Endodermal cell (in vitro differentiated cells): ENCODE measurements around the gene NR1D2. TPM values are rescaled to one million over a fixed set of nuclear protein-coding genes. Genes with fewer than 3 reads are reported as not detected.
A peak's percentile ranks its signal among the peaks of the same experiment; 100 is the strongest.

Source experiments
- DNase-seq: peaks from one replicate; pipeline ENCODE4 v3.0.0-alpha.2; 2017
- H3K27ac ChIP-seq: 2 replicates; pipeline ENCODE4 v1.5.1; 2013; ENCODE audit warnings: mild to moderate bottlenecking, low read depth, low read length, moderate library complexity
- H3K27me3 ChIP-seq: 2 replicates; pipeline ENCODE4 v1.6.1; 2013; ENCODE audit warnings: mild to moderate bottlenecking, low read length, moderate library complexity; ENCODE audit not compliant: insufficient read depth, control insufficient read depth, poor library complexity, severe bottlenecking
- H3K36me3 ChIP-seq: 2 replicates; pipeline ENCODE4 v1.7.0; 2013; ENCODE audit warnings: mild to moderate bottlenecking, low read length, moderate library complexity; ENCODE audit not compliant: control insufficient read depth, insufficient read depth
- H3K4me1 ChIP-seq: one replicate; pipeline ENCODE4 v1.7.0; 2013; ENCODE audit warnings: low read length; ENCODE audit not compliant: control insufficient read depth, insufficient read depth
- H3K4me3 ChIP-seq: 2 replicates; pipeline ENCODE4 v1.5.1; 2013; ENCODE audit warnings: mild to moderate bottlenecking, low read length, moderate library complexity
- H3K9ac ChIP-seq: 2 replicates; pipeline ENCODE4 v1.6.1; 2013; ENCODE audit warnings: mild to moderate bottlenecking, low read length, moderate library complexity; ENCODE audit not compliant: poor library complexity, severe bottlenecking; ENCODE audit errors: extremely low read depth
- H3K9me3 ChIP-seq: 2 replicates; pipeline ENCODE4 v1.6.1; 2013; ENCODE audit warnings: mild to moderate bottlenecking, low read length, moderate library complexity; ENCODE audit not compliant: control insufficient read depth
- H3K27ac Mint-ChIP-seq: 2 replicates; pipeline ENCODE4 v1.8.0; 2020; ENCODE audit warnings: mixed read lengths
- H3K27me3 Mint-ChIP-seq: 2 replicates; pipeline ENCODE4 v1.8.0; 2021; ENCODE audit warnings: mild to moderate bottlenecking, mixed read lengths; ENCODE audit not compliant: insufficient read depth
- H3K36me3 Mint-ChIP-seq: 2 replicates; pipeline ENCODE4 v1.8.0; 2020; ENCODE audit warnings: low read depth, mixed read lengths
- H3K4me1 Mint-ChIP-seq: 2 replicates; pipeline ENCODE4 v1.8.0; 2020; ENCODE audit warnings: mixed read lengths
- H3K4me3 Mint-ChIP-seq: 2 replicates; pipeline ENCODE4 v1.8.0; 2020; ENCODE audit warnings: mild to moderate bottlenecking, moderate library complexity, mixed read lengths
- H3K9me3 Mint-ChIP-seq: 2 replicates; pipeline ENCODE4 v1.8.0; 2020; ENCODE audit warnings: mild to moderate bottlenecking, mixed read lengths
- WGBS, 2 experiments: methylation state at CpG; one replicate each; pipeline versions ENCODE4 v1.1.5 to v1.1.7; 2013; ENCODE audit warnings: missing lambda C conversion rate in 2 of 2, mixed read lengths in 1 of 2; ENCODE audit not compliant: insufficient coverage in 1 of 2, insufficient read length in 1 of 2; 5-methylcytosine and 5-hydroxymethylcytosine counted together
- total RNA-seq, 2 donors: library from RNA; stranded (reverse); fragmentation: NEBNext Ultra II Directional in 1 of 2; extraction: Animal tissue kit (Norgen Biotek cat#: 25700) in 1 of 2; gene quantifications; 2 replicates in 1 of 2; 3 replicates in 1 of 2; pipeline ENCODE4 v1.2.1, GENCODE V29; 2021
- TF ChIP-seq, protein P1 (sequence below): fragments of 200-600 bp; sonication (generic); conservative IDR thresholded peaks from 2 replicates; pipeline ENCODE4 v1.5.0; 2021; ENCODE audit warnings: antibody characterized with exemption, mild to moderate bottlenecking

The NR1D2 gene
- total RNA-seq, 2 donors from 2014 or later = 22.7 to 30.5 TPM

DNA sequence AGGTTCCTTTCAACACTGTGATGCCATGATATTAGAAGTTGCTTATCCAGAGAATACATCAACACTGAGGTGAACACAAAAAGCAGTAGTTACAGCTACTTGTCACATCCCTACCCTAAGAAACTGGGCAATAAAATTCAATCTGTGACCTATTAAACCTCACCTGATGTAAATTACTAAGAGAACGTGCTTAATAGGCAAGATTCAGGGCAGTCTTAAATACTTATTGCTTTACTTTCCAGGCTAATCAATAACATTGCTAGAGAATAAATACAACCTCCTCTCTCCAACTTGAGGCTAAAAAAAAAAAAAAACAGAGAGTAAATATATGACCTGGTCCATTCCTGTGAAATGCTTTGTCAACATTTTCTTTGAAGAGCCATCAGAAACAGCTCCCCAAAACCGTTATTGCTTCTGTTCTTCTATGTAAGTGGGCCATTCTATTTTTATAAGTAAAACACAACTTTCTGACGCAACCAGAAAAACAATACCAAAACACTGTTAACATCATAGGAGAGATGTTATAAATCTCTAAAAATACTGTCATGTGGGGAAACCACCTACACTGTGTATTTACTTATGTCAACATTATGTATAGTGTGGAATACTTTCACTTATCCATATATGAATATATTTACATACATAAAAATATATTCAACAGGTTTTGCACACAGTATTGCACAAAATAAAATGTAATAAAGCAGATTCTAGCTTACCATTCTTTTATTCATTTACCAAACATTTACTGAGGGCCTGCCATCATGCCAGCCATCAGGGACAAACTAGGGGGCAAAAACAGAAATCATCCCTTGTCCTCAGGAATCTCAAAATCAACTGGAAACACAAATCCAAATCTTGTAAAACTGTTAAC, 31.0 kb upstream of the NR1D2 start:
- Histone ChIP-seq H3K27me3 (no peaks in the 10 kb centered on the region), H3K36me3 (peaks cover 36% of the 10 kb centered on the region), H3K4me3 (peak overlapping the region; percentile 95), H3K9ac (no peak overlapping the region), H3K9me3 (no peaks in the 10 kb centered on the region), H3K4me1 (no peaks in the 10 kb centered on the region), H3K27ac (no peak overlapping the region)
- no peaks in the 10 kb centered on the region for H3K9me3 Mint-ChIP-seq
- H3K27me3 Mint-ChIP-seq = peaks cover 2% of the 10 kb centered on the region
- H3K36me3 Mint-ChIP-seq = peaks cover 28% of the 10 kb centered on the region
- H3K27ac Mint-ChIP-seq = no peak overlapping the region
- TF ChIP-seq, protein P1, sequence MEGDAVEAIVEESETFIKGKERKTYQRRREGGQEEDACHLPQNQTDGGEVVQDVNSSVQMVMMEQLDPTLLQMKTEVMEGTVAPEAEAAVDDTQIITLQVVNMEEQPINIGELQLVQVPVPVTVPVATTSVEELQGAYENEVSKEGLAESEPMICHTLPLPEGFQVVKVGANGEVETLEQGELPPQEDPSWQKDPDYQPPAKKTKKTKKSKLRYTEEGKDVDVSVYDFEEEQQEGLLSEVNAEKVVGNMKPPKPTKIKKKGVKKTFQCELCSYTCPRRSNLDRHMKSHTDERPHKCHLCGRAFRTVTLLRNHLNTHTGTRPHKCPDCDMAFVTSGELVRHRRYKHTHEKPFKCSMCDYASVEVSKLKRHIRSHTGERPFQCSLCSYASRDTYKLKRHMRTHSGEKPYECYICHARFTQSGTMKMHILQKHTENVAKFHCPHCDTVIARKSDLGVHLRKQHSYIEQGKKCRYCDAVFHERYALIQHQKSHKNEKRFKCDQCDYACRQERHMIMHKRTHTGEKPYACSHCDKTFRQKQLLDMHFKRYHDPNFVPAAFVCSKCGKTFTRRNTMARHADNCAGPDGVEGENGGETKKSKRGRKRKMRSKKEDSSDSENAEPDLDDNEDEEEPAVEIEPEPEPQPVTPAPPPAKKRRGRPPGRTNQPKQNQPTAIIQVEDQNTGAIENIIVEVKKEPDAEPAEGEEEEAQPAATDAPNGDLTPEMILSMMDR = no peak
- WGBS, 2 experiments = 92% methylated on average over 2 of the region's 3 CpGs; no CpG with 5 or more reads in 1 of the 2 experiments
- peaks cover 22% of the 10 kb centered on the region for H3K4me1 Mint-ChIP-seq
- no peak overlapping the region for H3K4me3 Mint-ChIP-seq
- DNase-seq = no peak

DNA sequence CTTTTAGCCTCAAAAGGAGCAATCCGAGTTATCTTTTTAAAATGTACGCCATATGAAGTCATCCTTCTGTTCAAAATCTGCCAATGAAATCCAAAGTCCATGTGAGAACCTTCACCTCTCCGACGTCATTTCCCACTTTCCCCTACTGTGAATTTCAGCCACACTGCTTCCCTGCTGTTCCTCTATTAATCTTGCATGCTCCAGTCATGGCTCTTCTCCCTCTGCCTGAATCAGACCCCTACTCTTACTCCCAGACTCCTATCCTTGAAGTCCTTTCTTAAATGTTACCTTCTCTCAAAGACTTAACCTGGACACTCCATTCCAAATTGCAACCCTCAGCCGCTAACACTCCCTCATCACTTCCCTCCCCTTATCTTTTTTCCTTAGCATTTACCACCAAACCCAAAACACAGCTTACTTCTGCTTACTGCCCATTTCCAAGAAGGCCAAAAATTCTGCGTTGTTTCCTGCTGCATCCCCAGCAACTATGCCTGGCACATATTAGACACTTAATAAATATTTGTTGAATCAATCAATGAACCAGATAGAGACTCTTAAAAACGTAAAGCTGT, 29.5 kb upstream of the NR1D2 start:
- Histone ChIP-seq H3K4me3 (peak overlapping the region; percentile 95), H3K27ac (no peak overlapping the region), H3K9me3 (no peaks in the 10 kb centered on the region), H3K4me1 (no peaks in the 10 kb centered on the region), H3K27me3 (no peaks in the 10 kb centered on the region), H3K9ac (peak overlapping the region; percentile 88), H3K36me3 (peaks cover 38% of the 10 kb centered on the region)
- H3K27me3 Mint-ChIP-seq = peaks cover 2% of the 10 kb centered on the region
- TF ChIP-seq, protein P1 = no peak
- H3K36me3 Mint-ChIP-seq = peaks cover 35% of the 10 kb centered on the region
- peaks cover 34% of the 10 kb centered on the region for H3K4me1 Mint-ChIP-seq
- H3K4me3 Mint-ChIP-seq = peak overlapping the region; percentile 100
- no peak overlapping the region for H3K27ac Mint-ChIP-seq
- no peak for DNase-seq
- WGBS, 2 experiments = 36 to 39% methylated on average over 6 to 7 of the region's 7 CpGs
- no peaks in the 10 kb centered on the region for H3K9me3 Mint-ChIP-seq

DNA sequence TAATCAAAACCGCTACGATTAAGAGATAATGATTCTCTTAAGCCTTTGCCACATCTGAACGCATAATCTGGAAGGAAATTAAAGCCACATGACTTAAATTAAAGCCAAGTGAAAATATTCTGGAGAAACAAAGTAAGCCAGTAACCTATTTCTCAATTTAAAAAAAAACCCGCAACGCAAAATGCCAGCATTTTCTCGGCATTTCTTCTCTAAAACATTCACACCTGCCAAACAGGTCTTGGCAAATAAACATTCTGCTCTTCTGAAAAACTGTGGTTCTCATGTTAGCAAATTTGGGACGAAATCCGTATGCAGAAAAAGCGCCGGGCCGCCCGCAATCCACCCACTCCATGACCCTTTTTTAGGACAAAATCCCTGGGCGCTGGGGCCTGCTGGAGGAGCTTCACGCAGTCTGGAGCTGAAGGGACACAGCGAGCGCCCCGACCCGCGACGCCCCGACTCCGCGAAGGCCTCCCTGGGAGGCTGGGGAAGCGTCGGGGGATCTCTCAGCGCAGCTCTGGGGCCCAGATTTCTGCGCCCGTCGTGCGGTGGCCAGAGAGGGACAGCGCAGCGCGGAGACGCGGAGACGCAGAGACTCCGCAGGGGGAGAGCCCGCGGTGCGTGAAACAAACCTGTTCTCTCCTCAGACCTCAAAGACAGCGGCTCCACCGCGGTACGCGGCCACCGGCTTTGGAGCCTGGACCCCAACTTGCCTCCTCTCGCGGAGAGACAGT, 28.8 kb upstream of the NR1D2 start:
- Histone ChIP-seq H3K4me1 (no peaks in the 10 kb centered on the region), H3K9ac (peak overlapping the region; percentile 88), H3K27ac (peak overlapping the region; percentile 47), H3K9me3 (no peaks in the 10 kb centered on the region), H3K4me3 (peak overlapping the region; percentile 95), H3K27me3 (no peaks in the 10 kb centered on the region), H3K36me3 (peaks cover 36% of the 10 kb centered on the region)
- H3K36me3 Mint-ChIP-seq = peaks cover 38% of the 10 kb centered on the region
- DNase-seq = no peak
- peaks cover 34% of the 10 kb centered on the region for H3K4me1 Mint-ChIP-seq
- H3K27ac Mint-ChIP-seq = peak overlapping the region; percentile 99
- TF ChIP-seq, protein P1 = no peak
- peaks cover 2% of the 10 kb centered on the region for H3K27me3 Mint-ChIP-seq
- WGBS, 2 experiments = 3 to 4% methylated on average over 42 to 48 of the region's 48 CpGs
- H3K9me3 Mint-ChIP-seq = no peaks in the 10 kb centered on the region
- H3K4me3 Mint-ChIP-seq = peak overlapping the region; percentile 100
